ACHN (cell line): ENCODE results near the gene MGLL.

Experiments
- DNase-seq: peaks from one replicate; pipeline ENCODE4 v3.0.0-alpha.2; 2015
- in situ Hi-C: cut with HindIII; loops from 2 replicates; pipeline ENCODE4 v1.10.0; 2017; ENCODE audit warnings: low sequenced_read_pairs, low pct_ligation_motif_present, low pct_unique_long_range_greater_than_20kb

Gene MGLL

GRCh38 chr3:127720985-127721935 lies 101.1 kb downstream of the MGLL start:
- in situ Hi-C loops = no loop called here
- no peak for DNase-seq

- in situ Hi-C loops = no loop called here
- DNase-seq = no peak
Measured at GRCh38 chr3:127720161-127720823, 102.0 kb downstream of the MGLL start.

- in situ Hi-C loops = no loop called here
- no peak for DNase-seq
Measured at GRCh38 chr3:127719369-127719768, 102.9 kb downstream of the MGLL start.

- in situ Hi-C loops = no loop called here
- DNase-seq = no peak
Measured at GRCh38 chr3:127718916-127719290, 103.4 kb downstream of the MGLL start.

- in situ Hi-C loops = no loop called here
Measured at GRCh38 chr3:127718245-127718915, 103.9 kb downstream of the MGLL start.

GRCh38 chr3:127717357-127718244 lies 104.7 kb downstream of the MGLL start:
- in situ Hi-C loops = no loop called here
- no peak for DNase-seq

More at GRCh38 chr3:127718245-127718915, 103.9 kb downstream of the MGLL start:
- no peak for DNase-seq

GRCh38 chr3:127716384-127716783 lies 105.9 kb downstream of the MGLL start:
- in situ Hi-C loops = no loop called here
- no peak for DNase-seq

GRCh38 chr3:127715532-127715931 lies 106.8 kb downstream of the MGLL start:
- no peak for DNase-seq
- in situ Hi-C loops = no loop called here

- in situ Hi-C loops = no loop called here
Measured at GRCh38 chr3:127714866-127715265, 107.4 kb downstream of the MGLL start.

GRCh38 chr3:127714125-127714571 lies 108.2 kb downstream of the MGLL start:
- in situ Hi-C loops = no loop called here
- no peak for DNase-seq

More at GRCh38 chr3:127714866-127715265, 107.4 kb downstream of the MGLL start:
- no peak for DNase-seq

- in situ Hi-C loops = no loop called here
- no peak for DNase-seq
Measured at GRCh38 chr3:127712881-127713771, 109.2 kb downstream of the MGLL start.

- DNase-seq = no peak
- in situ Hi-C loops = no loop called here
Measured at GRCh38 chr3:127712461-127712860, 109.9 kb downstream of the MGLL start.

GRCh38 chr3:127711896-127712295 lies 110.4 kb downstream of the MGLL start:
- no peak for DNase-seq
- in situ Hi-C loops = no loop called here

GRCh38 chr3:127711021-127711695 lies 111.2 kb downstream of the MGLL start:
- in situ Hi-C loops = no loop called here
- DNase-seq = no peak

- DNase-seq = no peak
- in situ Hi-C loops = no loop called here
Measured at GRCh38 chr3:127710155-127710941, 112.0 kb downstream of the MGLL start.
